Activated CD8-positive, alpha-beta T cell treated with anti-CD3 and anti-CD28 coated beads for 36 hours (primary cell): ENCODE measurements around the gene STRA6. TPM values are rescaled to one million over a fixed set of nuclear protein-coding genes. Genes with fewer than 3 reads are reported as not detected.

Experiments used
- ATAC-seq: fragments of 200-7000 bp; cut with Tn5 transposase; one replicate; pipeline ENCODE4 v1.10.0; 2021; ENCODE audit warnings: mild to moderate bottlenecking, moderate library complexity
- CTCF ChIA-PET: fragments of 350-600 bp; sonication (Branson Sonifier 250); formaldehyde crosslinking; loops from one replicate; lab custom pipeline; 2021; ENCODE audit warnings: antibody characterized with exemption; lab: Charles Lee
- POLR2A ChIA-PET: fragments of 350-600 bp; sonication (Branson Sonifier 250); formaldehyde crosslinking; loops from one replicate; lab custom pipeline; 2021; ENCODE audit warnings: antibody characterized with exemption; lab: Charles Lee
- DNase-seq: peaks from one replicate; pipeline ENCODE4 v3.0.0-alpha.2; 2020
- H3K27ac Mint-ChIP-seq: one replicate; pipeline ENCODE4 v1.8.0; 2021; ENCODE audit warnings: mild to moderate bottlenecking, mixed read lengths
- H3K27me3 Mint-ChIP-seq: one replicate; pipeline ENCODE4 v1.8.0; 2021; ENCODE audit warnings: mixed read lengths
- H3K36me3 Mint-ChIP-seq: one replicate; pipeline ENCODE4 v1.8.0; 2021; ENCODE audit warnings: low read depth, mixed read lengths
- H3K4me1 Mint-ChIP-seq: one replicate; pipeline ENCODE4 v1.8.0; 2021; ENCODE audit warnings: low read depth, mixed read lengths
- H3K4me3 Mint-ChIP-seq: one replicate; pipeline ENCODE4 v1.8.0; 2021; ENCODE audit warnings: mild to moderate bottlenecking, moderate library complexity, mixed read lengths
- H3K9me3 Mint-ChIP-seq: one replicate; pipeline ENCODE4 v1.8.0; 2021; ENCODE audit warnings: mixed read lengths
- intact Hi-C: fragments of 100-400 bp; cut with micrococcal nuclease; formaldehyde crosslinking; loops from one replicate; pipeline ENCODE4 v1.10.0; 2022
- total RNA-seq, 2 experiments: library from RNA; stranded (reverse); gene quantifications; one replicate each; pipeline ENCODE4 v1.2.3, GENCODE V29; 2021
- TF ChIP-seq, protein P1 (sequence below): fragments of 200-600 bp; IDR thresholded peaks from one replicate; pipeline ENCODE4 v1.8.0; 2022; ENCODE audit warnings: antibody characterized with exemption, mild to moderate bottlenecking

The STRA6 gene
- total RNA-seq, 2 experiments from 2014 or later = 0.51 to 0.72 TPM

DNA sequence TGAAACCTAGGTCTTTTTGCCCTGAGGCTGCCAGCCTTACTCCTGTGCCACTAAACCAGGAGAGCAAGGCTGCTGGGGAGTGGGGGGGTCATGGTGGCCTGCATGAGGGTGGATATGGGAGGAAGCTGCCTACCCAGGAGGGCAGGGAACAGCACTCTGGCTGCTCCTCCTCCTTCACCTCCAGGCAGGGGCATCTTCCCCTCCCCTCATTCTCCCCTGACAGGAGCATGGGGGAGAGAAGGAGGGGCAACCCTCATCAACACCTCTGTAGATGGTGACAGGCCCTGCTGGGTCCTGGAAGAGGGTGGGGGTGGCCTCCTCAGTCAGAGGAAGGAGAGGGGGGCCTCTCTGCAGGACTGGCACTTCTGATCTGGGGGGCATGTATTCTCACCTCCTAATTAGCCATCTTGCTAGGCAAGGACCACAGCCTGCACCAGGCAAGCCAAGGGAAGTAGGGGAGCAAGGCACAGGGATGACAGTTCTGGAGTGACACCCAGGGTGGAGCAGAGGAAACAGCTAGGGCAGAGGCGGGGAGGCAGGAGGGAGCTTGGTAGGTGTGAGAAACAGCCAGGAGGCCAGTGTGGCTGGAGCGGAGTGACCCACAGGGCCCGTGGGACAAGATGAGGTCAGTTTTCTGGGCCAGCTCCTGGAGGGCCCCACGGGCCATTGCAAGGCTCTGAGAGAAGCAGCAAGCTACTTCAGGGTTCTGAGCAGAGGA, 38.5 kb upstream of the STRA6 start:
- intact Hi-C loops = no loop called here
- Mint-ChIP-seq H3K9me3 (no peaks in the 10 kb centered on the region), H3K27ac (no peak overlapping the region), H3K36me3 (no peaks in the 10 kb centered on the region), H3K27me3 (peaks cover 9% of the 10 kb centered on the region), H3K4me3 (no peak overlapping the region), H3K4me1 (peaks cover 7% of the 10 kb centered on the region)
- DNase-seq (no peak), ATAC-seq (no peak)
- POLR2A ChIA-PET = no interaction called here
- CTCF ChIA-PET = no interaction called here
- TF ChIP-seq, protein P1, sequence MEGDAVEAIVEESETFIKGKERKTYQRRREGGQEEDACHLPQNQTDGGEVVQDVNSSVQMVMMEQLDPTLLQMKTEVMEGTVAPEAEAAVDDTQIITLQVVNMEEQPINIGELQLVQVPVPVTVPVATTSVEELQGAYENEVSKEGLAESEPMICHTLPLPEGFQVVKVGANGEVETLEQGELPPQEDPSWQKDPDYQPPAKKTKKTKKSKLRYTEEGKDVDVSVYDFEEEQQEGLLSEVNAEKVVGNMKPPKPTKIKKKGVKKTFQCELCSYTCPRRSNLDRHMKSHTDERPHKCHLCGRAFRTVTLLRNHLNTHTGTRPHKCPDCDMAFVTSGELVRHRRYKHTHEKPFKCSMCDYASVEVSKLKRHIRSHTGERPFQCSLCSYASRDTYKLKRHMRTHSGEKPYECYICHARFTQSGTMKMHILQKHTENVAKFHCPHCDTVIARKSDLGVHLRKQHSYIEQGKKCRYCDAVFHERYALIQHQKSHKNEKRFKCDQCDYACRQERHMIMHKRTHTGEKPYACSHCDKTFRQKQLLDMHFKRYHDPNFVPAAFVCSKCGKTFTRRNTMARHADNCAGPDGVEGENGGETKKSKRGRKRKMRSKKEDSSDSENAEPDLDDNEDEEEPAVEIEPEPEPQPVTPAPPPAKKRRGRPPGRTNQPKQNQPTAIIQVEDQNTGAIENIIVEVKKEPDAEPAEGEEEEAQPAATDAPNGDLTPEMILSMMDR = no peak

DNA sequence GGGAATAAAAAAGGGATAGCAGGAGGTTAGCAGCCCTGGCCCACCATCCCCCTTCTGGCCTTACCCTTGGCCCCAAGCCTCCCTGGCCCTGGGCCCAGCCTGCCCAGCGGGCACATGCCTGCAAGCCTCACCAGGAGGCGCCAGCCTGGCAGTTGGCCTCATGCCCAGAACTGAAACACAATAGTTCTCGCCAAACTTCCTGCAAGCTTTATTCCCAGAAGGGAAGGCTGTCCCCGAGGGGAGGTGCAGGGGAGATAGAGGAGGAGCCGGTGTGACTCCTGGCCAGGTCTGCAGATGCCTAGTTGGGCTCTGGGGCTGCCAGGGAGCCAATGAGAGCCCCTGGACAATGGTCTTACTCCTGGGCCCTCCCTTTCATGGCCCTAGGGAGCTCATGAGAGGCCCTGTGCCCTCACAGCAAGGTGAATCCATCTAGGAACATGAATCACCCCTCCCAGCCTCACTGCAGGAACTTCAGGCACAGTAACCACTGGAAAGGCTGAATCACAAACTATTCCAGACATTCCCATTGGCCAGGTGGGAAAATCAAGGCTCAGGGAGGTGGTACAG, 37.5 kb upstream of the STRA6 start:
- ATAC-seq (no peak), DNase-seq (no peak)
- H3K27ac Mint-ChIP-seq = no peak overlapping the region
- peaks cover 4% of the 10 kb centered on the region for H3K4me1 Mint-ChIP-seq
- TF ChIP-seq, protein P1 = no peak
- no peaks in the 10 kb centered on the region for H3K9me3 Mint-ChIP-seq
- intact Hi-C loops = no loop called here
- no peaks in the 10 kb centered on the region for H3K36me3 Mint-ChIP-seq
- H3K27me3 Mint-ChIP-seq = peaks cover 4% of the 10 kb centered on the region
- ChIA-PET POLR2A (no interaction called here), CTCF (interaction anchor here (0.6 to 1.2 kb wide), 3 partner anchors 12 to 267 kb away, joined by 3 to 4 read pairs (median 3); no protein-coding TSS in a partner anchor)
- no peak overlapping the region for H3K4me3 Mint-ChIP-seq

DNA sequence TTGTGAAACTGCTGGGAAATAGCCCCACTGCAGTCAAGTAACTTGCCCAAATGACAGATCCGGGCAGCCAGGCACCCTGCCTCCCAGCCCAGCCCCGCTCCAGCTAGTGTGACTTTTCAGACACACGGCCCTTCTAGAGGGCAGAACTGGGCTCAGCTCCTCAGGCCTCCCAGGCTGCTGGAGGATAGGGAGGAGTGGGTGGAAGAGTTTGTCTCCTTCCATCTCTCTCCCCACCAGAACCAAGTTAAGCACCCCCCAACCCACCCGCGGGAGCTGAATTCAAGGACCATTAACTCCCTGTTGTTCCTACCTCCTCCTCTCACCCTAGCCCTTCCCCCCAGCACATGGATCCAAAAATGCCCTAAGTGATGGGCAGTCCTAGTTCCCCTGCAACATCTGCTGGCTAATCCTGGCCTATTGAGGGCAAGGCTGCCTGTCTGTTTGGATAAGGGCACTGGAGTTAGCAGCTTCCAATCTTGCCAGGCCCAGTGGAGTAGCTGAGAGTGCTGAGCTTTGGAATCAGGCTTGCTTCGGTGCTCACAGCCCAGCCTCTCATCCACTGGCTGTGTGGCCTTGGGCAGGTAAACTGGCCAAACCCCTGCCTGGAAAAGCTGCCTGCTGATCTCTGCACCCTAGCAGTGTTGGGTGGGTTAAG, 36.6 kb upstream of the STRA6 start:
- Mint-ChIP-seq H3K4me3 (no peak overlapping the region), H3K27me3 (no peaks in the 10 kb centered on the region), H3K36me3 (no peaks in the 10 kb centered on the region), H3K9me3 (no peaks in the 10 kb centered on the region), H3K27ac (no peak overlapping the region), H3K4me1 (no peaks in the 10 kb centered on the region)
- ChIA-PET CTCF (interaction anchor here (0.8 to 1.2 kb wide), 2 partner anchors 13 to 266 kb away, joined by 3 to 4 read pairs; no protein-coding TSS in a partner anchor), POLR2A (no interaction called here)
- ATAC-seq (no peak), DNase-seq (no peak)
- intact Hi-C loops = no loop called here
- TF ChIP-seq, protein P1 = no peak

DNA sequence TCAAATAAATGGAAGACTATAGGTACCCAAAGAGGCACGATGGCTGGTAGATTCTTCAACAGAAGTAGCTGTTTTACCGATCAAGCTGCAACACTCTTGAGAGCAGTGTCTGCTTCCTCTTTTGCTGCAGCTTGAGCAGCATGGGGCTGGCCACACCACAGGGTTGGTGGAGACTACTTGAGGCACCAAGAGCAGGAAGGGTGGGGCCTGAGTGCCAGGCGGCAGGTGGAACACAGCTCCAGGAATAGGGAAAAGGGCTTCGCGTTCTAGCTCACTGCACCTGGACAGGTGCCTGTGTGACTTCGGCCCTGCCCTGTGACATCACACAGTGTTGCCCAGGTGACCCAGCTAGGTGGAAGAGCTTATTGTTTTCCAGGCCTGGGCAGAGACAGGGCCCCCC, 33.4 kb upstream of the STRA6 start, which contains the start of gene CCDC33:
Gene CCDC33 (plus strand): TSS at position 365 of the 400 bp plus-strand sequence. CDS start 394 bp downstream, outside the sequence.
- ChIA-PET CTCF (interaction anchor here (0.9 to 1.1 kb wide), 2 partner anchors 14 to 66 kb away, joined by 3 read pairs; no protein-coding TSS in a partner anchor), POLR2A (no interaction called here)
- no peak for DNase-seq
- Mint-ChIP-seq H3K9me3 (no peaks in the 10 kb centered on the region), H3K27ac (no peak within 1 kb of the TSS), H3K4me1 (no peaks in the 10 kb centered on the region), H3K27me3 (no peaks in the 10 kb centered on the region), H3K4me3 (no peak within 1 kb of the TSS), H3K36me3 (no peaks in the 10 kb centered on the region)
- intact Hi-C loops = no loop called here
- TF ChIP-seq, protein P1 = no peak
- ATAC-seq = no peak

DNA sequence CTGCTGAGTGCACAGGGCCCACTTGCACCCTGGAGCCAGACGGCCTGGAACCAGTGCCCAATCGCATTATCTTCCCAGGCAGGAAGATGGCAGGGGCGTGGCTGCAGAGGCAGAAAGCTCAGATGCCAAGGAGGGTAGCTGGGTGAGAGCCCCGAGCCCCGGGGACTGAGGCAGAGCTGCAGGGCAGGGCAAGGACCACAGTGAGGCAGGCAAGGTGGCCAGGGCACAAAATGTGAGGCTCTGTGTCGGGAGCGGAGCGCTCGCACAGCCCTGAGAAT, 31.9 kb upstream of the STRA6 start:
- CTCF ChIA-PET = no interaction called here
- POLR2A ChIA-PET = no interaction called here
- Mint-ChIP-seq H3K27ac (no peak overlapping the region), H3K9me3 (no peaks in the 10 kb centered on the region), H3K27me3 (no peaks in the 10 kb centered on the region), H3K36me3 (no peaks in the 10 kb centered on the region), H3K4me3 (no peak overlapping the region), H3K4me1 (no peaks in the 10 kb centered on the region)
- intact Hi-C loops = no loop called here
- TF ChIP-seq, protein P1 = no peak
- DNase-seq (no peak), ATAC-seq (no peak)
